GM18502 (cell line): ENCODE results near the gene NEK7.
"Not testable (repeated sequence)": the region's sequence is repeated elsewhere in the genome, so short reads cannot be mapped to it uniquely, and the experiment has no call there.

Experiments
- ATAC-seq: cut with Tn5 transposase; IDR thresholded peaks from one replicate; pipeline ENCODE4 v1.9.1; 2021; ENCODE audit warnings: mild to moderate bottlenecking; ENCODE audit not compliant: unreplicated experiment, poor library complexity

Gene NEK7

GRCh38 chr1:198167436-198167934 is 10.7 kb downstream of the NEK7 start:
- peak; percentile 69 for ATAC-seq

GRCh38 chr1:198168227-198168626 is 11.4 kb downstream of the NEK7 start:
- no peak for ATAC-seq

GRCh38 chr1:198169672-198170071 is 12.9 kb downstream of the NEK7 start:
- no peak for ATAC-seq

GRCh38 chr1:198171667-198172540 is 15.1 kb downstream of the NEK7 start:
- ATAC-seq: no peak

GRCh38 chr1:198173832-198174231 is 17.0 kb downstream of the NEK7 start:
- ATAC-seq: no peak

DNA sequence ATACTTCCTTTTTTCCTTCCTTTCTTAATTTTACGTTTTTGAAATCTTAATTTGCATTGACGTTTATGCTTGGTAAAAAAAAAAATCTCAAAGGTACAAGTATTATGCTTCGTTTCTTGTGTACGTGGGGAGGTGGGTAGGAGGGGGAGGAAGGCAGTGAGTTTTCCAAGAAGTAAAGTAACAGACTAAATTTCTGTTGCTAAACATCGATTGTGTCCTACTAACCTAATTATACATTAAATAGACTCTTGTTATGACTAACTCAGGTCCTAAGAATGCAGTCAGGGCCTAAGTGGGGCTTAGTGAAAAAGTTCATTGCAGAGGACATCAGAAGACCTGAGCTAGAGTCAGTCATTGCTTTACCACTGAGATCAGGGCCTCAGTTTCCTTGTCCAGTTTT is 17.5 kb downstream of the NEK7 start:
- peak; percentile 56 for ATAC-seq

DNA sequence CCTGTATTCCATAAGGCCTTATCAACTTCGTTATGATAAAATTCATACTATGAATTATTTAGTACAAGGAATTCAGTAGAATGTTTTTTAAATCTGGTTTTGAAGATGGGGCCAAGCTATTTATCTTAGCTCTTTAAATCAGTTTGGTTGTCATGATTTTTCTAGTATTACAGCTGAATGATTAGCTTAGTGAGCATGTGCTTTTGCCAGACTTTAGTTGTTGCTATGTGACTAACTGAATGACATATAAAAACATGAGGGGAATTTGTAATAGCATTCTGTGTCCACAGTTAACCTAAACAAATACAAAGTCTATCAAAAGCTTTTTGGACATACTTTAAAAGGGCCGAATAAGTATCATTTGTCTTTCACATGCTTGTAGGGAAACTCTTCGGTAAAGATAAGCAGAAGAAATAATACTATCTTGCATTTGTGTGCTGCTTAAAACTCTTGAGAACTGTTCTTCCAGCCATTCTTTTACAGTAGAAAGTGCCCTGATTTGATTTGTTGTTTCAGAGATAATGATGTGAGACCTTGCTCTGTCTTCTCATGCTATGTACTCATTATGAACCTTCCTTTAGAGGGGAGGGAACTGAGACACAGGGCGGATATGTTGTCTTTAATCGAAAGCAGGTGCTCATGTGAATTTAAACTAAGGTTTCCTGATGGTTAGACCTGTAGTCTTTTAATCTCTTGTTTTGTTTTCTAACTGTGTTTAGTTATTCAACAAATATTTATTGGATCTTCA is 18.8 kb downstream of the NEK7 start:
- ATAC-seq: peak; percentile 72

- ATAC-seq: peak; percentile 22
Observed at GRCh38 chr1:198176179-198176578, 19.4 kb downstream of the NEK7 start.

DNA sequence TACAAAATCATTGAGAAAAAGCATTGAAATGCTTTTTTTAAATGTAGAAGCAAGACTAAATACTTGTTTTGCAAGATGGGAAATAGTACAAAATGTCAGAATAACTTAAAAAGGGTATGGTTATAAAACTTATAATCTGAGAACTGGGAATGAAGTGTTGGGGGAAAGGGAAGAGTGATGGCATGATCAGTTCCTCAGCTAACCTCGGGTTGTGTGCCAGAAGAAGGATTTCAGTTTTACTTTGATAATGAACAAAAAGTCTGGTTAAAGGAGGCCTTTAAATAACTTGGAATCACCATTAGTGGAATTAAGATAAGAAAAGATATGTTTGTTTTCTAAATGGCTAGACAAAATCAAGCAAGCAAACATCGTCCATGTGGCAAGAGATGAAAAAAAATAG is 20.7 kb downstream of the NEK7 start:
- ATAC-seq: no peak

DNA sequence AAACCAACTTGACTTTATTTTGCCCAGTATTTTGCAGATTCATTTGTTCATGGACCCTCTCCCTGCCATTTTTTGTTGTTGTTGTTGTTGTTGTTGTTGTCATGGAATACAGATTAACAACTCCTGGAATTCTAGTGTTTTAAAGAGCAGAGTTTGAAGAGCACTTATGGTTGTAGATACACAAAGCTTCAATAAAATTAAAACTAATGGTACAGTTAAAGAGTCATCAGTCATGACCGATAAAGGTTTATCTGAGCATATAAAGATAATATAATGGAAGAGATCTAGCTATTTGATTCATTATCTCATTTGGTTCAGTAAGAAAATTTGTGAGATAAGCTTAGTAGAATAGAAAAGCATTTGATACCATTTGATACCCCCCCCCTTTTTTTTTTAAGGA is 21.8 kb downstream of the NEK7 start:
- no peak for ATAC-seq

- ATAC-seq: peak; percentile 47
Observed at GRCh38 chr1:198179556-198179981, 22.8 kb downstream of the NEK7 start.

- ATAC-seq: no peak
Observed at GRCh38 chr1:198183605-198184004, 26.8 kb downstream of the NEK7 start.

- no peak for ATAC-seq
Observed at GRCh38 chr1:198184516-198184915, 27.7 kb downstream of the NEK7 start.

- no peak for ATAC-seq
Observed at GRCh38 chr1:198185146-198185545, 28.3 kb downstream of the NEK7 start.

DNA sequence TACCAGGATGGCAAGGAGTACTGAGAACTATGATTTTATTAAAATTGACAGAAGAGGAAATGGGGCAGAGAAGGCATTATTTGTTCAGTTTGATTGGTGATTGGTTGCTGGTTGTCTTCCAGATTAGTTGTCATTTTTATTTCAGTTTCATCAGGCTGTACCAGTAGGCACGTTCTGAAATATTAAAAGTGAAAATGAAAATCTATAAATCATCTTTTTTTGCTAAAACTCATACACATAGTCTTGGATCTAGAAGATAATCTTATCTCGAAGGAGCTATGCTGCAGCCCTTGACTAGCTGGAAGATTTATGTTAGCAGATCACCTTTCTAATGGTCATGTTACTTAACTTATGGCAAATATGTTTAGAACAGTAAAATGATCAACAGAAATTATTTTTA is 29.0 kb downstream of the NEK7 start:
- ATAC-seq: peak; percentile 61

- no peak for ATAC-seq
Observed at GRCh38 chr1:198186916-198187580, 30.2 kb downstream of the NEK7 start.

DNA sequence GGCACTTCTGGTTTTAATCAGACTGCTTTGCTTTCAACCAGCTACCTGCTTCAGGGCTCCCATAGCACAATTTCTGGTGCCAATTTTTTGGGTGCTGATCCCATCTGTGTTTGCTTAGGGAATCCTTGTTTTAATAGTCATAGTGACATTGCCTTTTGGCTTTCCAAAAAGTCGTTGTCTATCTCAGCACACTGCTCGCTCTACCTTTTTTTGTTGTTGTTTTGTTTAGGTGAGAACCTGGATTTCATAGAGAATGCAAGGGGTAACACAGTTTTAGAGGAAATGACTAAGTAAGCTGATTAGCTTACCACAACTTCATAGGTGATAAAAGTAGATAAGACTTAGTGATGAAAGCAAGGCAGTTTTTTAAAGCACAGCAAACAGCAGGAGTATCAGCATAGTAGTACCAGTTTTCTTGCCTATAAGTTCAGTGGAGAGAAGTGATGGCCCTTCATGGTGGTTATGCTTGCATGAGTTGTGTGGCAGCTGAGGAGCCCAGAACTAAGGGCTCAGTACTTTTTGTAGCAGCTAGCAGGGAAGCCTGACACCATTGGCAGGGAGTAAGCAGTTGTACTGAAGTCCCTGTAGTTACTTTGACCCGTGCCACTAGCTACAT is 31.3 kb downstream of the NEK7 start:
- ATAC-seq: peak; percentile 59

DNA sequence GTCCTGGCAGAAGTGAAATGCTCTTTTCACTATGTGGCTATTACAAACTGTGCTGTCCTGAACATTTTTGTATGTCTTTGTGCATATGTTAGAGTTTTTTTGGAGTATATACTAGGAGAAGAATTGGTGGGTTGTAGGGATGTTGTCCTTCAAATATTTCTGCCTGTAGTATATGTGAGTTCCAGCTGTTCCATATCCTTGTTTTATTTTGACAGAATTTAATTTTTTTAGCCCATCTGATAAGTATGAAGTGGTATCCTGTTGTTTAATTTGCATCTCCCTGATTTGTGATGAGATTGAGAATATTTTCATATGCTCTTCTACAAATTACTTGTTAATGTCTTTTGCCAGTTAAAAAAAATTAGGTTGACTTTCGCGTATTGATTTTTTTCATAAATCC is 34.3 kb downstream of the NEK7 start:
- ATAC-seq: no peak

DNA sequence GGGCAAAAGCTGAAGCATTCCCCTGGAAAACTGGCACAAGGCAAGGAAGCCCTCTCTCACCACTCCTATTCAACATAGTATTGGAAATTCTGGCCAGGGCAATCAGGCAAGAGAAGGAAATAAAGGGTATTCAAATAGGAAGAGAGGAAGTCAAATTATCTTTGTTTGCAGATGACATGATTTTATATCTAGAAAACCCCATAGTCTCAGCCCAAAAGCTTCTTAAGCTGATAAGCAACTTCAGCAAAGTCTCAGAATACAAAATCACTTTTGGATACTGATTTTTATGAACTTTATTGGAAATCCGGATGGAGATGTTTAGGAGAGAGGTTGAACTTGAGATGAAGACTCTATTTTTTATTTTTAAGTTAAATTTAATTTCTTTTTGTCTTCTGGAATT is 37.1 kb downstream of the NEK7 start:
- ATAC-seq: not testable (repeated sequence)

GRCh38 chr1:198196630-198197029 is 39.8 kb downstream of the NEK7 start:
- ATAC-seq: no peak
